GM18517 (cell line): ENCODE measurements around the gene GALNT11.
"Not testable (repeated sequence)": the region's sequence is repeated elsewhere in the genome, so short reads cannot be mapped to it uniquely, and the experiment has no call there.

ENCODE experiments used
- ATAC-seq: cut with Tn5 transposase; IDR thresholded peaks from one replicate; pipeline ENCODE4 v1.9.1; 2021; ENCODE audit warnings: mild to moderate bottlenecking, moderate library complexity; ENCODE audit not compliant: unreplicated experiment

GALNT11 gene

GRCh38 chr7:152025077-152025936 lies at the start of gene GALNT11:
Gene GALNT11 (plus strand): TSS chr7:152025674. CDS start chr7:152094228, 68,554 bp downstream.
- peak; percentile 96 for ATAC-seq

GRCh38 chr7:151978616-151979015 lies 46.9 kb upstream of the GALNT11 start:
- ATAC-seq = no peak

GRCh38 chr7:151981223-151981622 lies 44.3 kb upstream of the GALNT11 start:
- ATAC-seq = no peak

DNA sequence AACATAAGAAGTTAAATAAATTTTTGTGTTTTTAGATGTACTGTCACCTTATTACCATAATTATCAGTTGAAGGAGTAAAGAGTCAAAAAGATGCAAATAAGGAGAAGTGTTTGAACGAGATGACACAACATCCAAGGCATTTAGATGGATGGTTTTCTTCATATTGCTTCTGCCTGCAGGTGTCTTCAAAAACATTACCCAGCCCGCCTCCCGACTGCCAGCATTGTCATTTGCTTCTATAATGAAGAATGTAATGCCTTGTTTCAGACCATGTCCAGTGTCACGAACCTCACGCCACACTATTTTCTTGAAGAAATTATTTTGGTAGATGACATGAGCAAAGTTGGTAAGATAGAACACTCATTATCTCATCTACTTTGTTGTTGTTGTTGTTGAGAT lies 42.7 kb upstream of the GALNT11 start:
- ATAC-seq = no peak

- no peak for ATAC-seq
These were observed 40.9 kb upstream of the GALNT11 start for GRCh38 chr7:151984612-151985011.

DNA sequence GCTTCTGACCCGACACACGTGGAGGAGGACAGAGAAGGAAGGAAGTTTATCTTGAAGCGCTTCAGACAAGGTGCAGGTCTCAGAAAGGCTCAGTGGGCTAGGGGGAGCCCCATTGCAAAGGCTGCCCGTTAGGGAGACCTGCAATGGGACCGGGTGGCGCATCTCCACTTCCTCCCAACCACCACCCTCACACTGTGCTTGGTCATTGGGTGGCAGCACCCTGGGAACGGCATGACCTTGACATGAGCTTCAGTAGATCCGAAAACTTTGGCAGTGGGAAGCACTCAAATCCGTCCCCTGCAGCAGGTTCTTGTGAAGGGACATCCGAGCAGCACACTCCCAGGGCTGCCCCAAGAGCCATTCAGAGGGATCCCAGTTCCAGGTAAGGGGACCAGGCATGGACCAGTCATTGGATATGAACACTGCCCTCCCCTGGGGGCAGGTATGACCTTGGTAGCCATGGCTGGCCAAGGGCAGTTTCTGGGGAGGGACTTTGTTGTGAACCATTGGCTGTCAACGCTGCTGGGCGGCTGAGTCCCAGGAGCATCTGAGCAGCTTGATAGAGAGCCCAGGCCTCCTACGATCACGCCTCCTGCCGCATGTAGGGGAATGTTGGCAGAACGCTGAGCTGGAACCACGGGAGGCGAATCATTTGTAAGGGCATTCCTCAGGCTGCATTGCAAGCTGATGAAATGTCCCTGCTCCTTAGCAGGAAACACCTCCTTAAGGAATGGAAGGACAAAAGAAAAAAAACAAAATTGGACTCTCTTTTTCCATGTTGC lies 37.5 kb upstream of the GALNT11 start:
- ATAC-seq = no peak

GRCh38 chr7:151992375-151992774 lies 33.1 kb upstream of the GALNT11 start:
- ATAC-seq = no peak

DNA sequence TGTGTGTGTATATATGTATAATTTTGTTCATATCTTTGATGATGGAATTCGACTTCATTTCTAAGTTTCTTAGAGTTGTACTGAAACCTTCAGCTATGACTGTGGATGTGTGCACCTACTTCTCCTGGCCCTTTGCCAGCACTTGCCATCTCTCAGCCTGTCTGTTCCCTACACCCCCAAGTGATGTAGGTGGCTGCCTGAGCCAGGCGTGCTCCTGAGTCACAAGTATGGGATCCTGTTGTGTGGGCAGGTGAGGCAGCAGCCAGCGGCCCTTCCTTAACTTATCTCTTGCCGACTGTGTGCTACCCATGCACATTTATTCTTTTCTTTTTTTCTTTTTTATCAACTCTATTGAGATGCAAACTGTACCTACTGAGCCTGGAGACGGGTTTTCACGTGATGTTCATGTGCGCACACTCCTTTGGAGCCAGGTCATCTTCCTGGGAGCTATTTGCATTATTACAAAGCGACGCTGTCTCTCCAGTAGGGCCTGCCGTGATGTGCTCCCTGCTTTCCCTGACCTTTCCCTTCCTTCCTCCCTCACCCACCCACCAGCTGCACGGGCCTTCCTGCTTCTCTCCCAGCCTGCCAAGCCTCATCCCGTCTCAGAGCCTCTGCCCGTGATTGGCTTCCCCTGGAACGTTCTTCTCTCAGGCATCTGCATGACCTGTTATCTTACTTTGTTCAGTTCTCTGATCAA lies 31.3 kb upstream of the GALNT11 start:
- no peak for ATAC-seq

DNA sequence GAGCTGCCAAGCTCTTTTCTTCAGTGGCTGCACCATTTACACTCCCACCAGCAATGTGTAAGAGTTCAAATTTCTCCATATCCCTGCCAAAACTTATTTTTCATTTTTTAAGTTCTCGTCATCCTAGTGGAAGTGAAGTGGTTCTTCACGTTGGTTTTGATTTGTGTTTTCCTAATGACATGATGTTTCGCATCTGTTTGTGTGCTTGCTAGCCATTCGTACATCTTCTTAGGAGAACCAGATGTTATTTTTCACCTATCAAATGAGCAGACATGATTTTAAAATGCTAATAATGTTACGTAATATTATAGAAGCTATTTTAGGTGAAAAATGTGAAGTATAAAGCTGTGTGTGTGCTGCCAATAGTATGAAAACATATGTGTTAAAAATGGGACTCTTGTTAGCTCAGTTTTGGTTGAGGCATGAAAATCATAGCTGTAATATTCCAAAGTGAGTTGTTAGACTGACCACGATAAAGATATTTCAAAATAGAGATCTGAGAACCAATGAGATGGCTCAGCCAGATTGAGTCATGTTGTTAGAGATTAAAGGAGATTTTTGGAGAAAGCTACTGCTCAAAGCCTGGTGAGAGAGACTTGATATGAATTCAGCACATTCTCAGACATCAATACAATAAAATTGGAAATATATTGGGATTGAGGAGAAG lies 25.9 kb upstream of the GALNT11 start:
- no peak for ATAC-seq

DNA sequence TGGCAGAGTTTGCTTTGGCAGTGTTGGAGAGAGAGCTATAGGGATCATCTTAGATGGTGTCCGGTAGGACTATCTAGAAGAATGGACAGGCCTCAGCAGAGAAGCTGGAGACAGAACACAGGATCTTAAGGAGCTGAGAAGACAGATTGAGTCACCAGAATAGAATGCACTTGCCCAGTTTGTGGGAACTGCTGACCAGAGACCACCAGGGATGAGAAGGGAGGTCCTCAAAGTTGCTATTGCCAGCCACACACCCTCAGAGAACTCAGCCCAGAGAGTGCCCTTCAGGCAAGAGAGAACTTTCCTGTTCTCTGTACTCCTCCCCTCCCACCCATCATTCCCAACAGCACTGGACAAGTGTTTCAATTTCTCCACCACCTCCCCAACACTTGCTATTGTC lies 25.3 kb upstream of the GALNT11 start:
- ATAC-seq = no peak

GRCh38 chr7:152006336-152006735 lies 19.1 kb upstream of the GALNT11 start:
- ATAC-seq = no peak

GRCh38 chr7:152011860-152012259 lies 13.6 kb upstream of the GALNT11 start:
- no peak for ATAC-seq

- ATAC-seq = no peak
These were observed 12.2 kb upstream of the GALNT11 start for GRCh38 chr7:152013230-152013629.

- no peak for ATAC-seq
These were observed 11.5 kb upstream of the GALNT11 start for GRCh38 chr7:152013974-152014373.

- ATAC-seq = no peak
These were observed 10.8 kb upstream of the GALNT11 start for GRCh38 chr7:152014722-152015121.

DNA sequence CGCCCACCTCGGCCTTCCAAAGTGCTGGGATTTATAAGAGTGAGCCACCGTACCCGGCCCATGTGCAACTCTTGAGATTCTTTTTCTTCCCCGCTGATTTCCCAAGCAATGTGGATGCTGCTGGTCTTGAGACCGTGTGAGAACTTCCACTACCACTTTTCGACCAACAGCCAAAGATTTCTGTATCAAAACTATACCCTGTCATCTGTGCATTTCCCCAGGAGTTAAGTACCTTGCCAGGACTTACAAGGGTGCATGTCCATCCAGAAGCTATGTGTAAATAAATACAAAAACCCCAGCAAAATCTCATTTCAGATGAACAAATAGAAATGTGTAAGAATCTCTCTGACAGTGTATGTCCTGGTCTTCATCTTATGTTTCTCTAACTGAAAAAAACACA lies 9.9 kb upstream of the GALNT11 start:
- ATAC-seq = no peak

- ATAC-seq = no peak
These were observed 8.5 kb upstream of the GALNT11 start for GRCh38 chr7:152016947-152017346.

DNA sequence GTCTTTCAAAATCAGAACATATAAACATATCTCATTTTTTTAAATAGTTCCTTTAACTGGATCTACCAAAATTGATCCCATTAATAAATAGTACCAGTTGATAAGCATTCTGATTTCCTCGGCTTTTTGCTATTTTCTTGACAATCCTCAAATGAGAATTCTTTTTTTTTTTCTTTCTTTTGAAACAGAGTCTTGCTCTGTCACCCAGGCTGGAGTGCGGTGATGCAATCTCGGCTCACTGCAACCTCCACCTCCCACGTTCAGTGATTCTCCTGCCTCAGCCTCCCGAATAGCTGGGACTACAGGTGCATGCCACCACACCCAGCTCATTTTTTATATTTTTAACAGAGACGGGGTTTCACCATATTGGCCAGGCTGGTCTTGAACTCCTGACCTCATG lies 7.8 kb upstream of the GALNT11 start:
- ATAC-seq = not testable (repeated sequence)

DNA sequence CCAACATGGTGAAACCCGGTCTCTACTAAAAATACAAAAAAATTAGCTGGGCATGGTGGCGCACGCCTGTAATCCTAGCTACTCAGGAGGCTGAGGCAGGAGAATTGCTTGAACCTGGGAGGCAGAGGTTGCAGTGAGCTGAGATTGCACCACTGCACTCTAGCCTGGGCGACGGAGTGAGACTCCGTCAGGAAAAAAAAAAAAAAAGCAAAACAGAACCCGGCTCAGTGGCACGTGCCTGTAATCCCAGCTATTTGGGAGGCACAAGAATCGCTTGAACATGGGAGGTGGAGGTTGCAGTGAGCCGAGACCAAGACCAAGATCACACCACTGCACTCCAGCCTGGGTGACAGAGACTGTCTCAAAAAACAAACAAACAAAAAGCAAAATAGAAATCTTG lies 3.7 kb upstream of the GALNT11 start:
- ATAC-seq = not testable (repeated sequence)

GRCh38 chr7:152025937-152026890 lies 740 bp downstream of the GALNT11 start:
- no peak for ATAC-seq
